PC-9 (cell line): ENCODE measurements around the gene LRRC8C.

Experiments
- CTCF ChIP-seq: fragments of 200-600 bp; sonication (generic); conservative IDR thresholded peaks from 2 replicates; pipeline ENCODE4 v1.6.1; 2017; ENCODE audit warnings: mixed run types, antibody characterized with exemption, mild to moderate bottlenecking, moderate library complexity
- EZH2 ChIP-seq: fragments of 200-600 bp; sonication (generic); IDR thresholded peaks from 2 replicates; pipeline ENCODE4 v1.8.0; 2017; ENCODE audit warnings: antibody characterized with exemption, low read depth

GRCh38 chr1:89692601-89693521, 59.9 kb downstream of the LRRC8C start:
- TF ChIP-seq EZH2, result no peak
- no peak for TF ChIP-seq CTCF
